Activated B cell treated with CpG ODN at 0.5 μM for 24 hours (primary cell): ENCODE results near the gene RTEL1. TPM values are rescaled to one million over a fixed set of nuclear protein-coding genes. Genes with fewer than 3 reads are reported as not detected.
"Not testable (repeated sequence)": the region's sequence is repeated elsewhere in the genome, so short reads cannot be mapped to it uniquely, and the experiment has no call there.

ENCODE experiments used
- ATAC-seq: fragments of 200-7000 bp; cut with Tn5 transposase; one replicate; pipeline ENCODE4 v1.10.0; 2021; ENCODE audit warnings: low read depth, mild to moderate bottlenecking, moderate library complexity
- CTCF ChIA-PET: fragments of 350-600 bp; sonication (Branson Sonifier 250); formaldehyde crosslinking; loops from one replicate; lab custom pipeline; 2021; ENCODE audit warnings: antibody characterized with exemption; lab: Charles Lee
- POLR2A ChIA-PET: fragments of 350-600 bp; sonication (Branson Sonifier 250); formaldehyde crosslinking; loops from one replicate; lab custom pipeline; 2021; ENCODE audit warnings: antibody characterized with exemption; lab: Charles Lee
- DNase-seq: peaks from one replicate; pipeline ENCODE4 v3.0.0; 2022
- H3K27ac Mint-ChIP-seq: one replicate; pipeline ENCODE4 v1.8.0; 2020; ENCODE audit warnings: mixed read lengths
- H3K27me3 Mint-ChIP-seq: one replicate; pipeline ENCODE4 v1.8.0; 2021; ENCODE audit warnings: mixed read lengths
- H3K36me3 Mint-ChIP-seq: one replicate; pipeline ENCODE4 v1.8.0; 2021; ENCODE audit warnings: low read depth, mixed read lengths
- H3K4me1 Mint-ChIP-seq: one replicate; pipeline ENCODE4 v1.8.0; 2021; ENCODE audit warnings: mixed read lengths
- H3K4me3 Mint-ChIP-seq: one replicate; pipeline ENCODE4 v1.8.0; 2020; ENCODE audit warnings: mild to moderate bottlenecking, mixed read lengths
- H3K9me3 Mint-ChIP-seq: one replicate; pipeline ENCODE4 v1.8.0; 2020; ENCODE audit warnings: mixed read lengths
- CTCF ChIP-seq: fragments of 200-600 bp; IDR thresholded peaks from one replicate; pipeline ENCODE4 v1.8.0; 2022; ENCODE audit warnings: antibody characterized with exemption, mild to moderate bottlenecking
- intact Hi-C: fragments of 100-400 bp; cut with micrococcal nuclease; formaldehyde crosslinking; loops from one replicate; pipeline ENCODE4 v1.15.1; 2024
- total RNA-seq: library from RNA; stranded (reverse); gene quantifications from 2 replicates; pipeline ENCODE4 v1.2.3, GENCODE V29; 2022

RTEL1 gene
- total RNA-seq, 1 donor from 2014 or later, result 33.8 TPM

- Mint-ChIP-seq H3K9me3 (no peaks in the 10 kb centered on the region), H3K36me3 (peaks cover 14% of the 10 kb centered on the region), H3K27ac (peak overlapping the region; percentile 93), H3K27me3 (no peaks in the 10 kb centered on the region), H3K4me3 (peak overlapping the region; percentile 91), H3K4me1 (peaks cover 48% of the 10 kb centered on the region)
- POLR2A ChIA-PET, result interaction anchor here (0.6 to 4.6 kb wide), 17 partner anchors 8 to 448 kb away, joined by 3 to 161 read pairs (median 6); partner anchors contain the start of genes HELZ2, PPDPF, PTK6 and RTEL1
- TF ChIP-seq CTCF, result no peak
- CTCF ChIA-PET, result interaction anchor here (1.1 to 1.9 kb wide), 2 partner anchors 14 to 90 kb away, joined by 3 to 16 read pairs; no protein-coding TSS in a partner anchor
- DNase-seq, result no peak
- intact Hi-C loops, result loop anchor here (1.0 to 10.0 kb wide), 8 partner anchors 8 to 437 kb away; partner anchors contain the start of genes ABHD16B, LIME1, RTEL1 and SLC2A4RG
- no peak for ATAC-seq
These were observed 30.3 kb upstream of the RTEL1 start for GRCh38 chr20:63627751-63628245.

- Mint-ChIP-seq H3K4me1 (peaks cover 50% of the 10 kb centered on the region), H3K36me3 (peaks cover 13% of the 10 kb centered on the region), H3K9me3 (no peaks in the 10 kb centered on the region), H3K27me3 (no peaks in the 10 kb centered on the region), H3K4me3 (peak overlapping the region; percentile 91), H3K27ac (peak overlapping the region; percentile 93)
- DNase-seq (peak; percentile 27), ATAC-seq (no peak)
- TF ChIP-seq CTCF, result no peak
- POLR2A ChIA-PET, result interaction anchor here (0.6 to 4.6 kb wide), 7 partner anchors 11 to 448 kb away, joined by 3 to 161 read pairs (median 8); partner anchors contain the start of genes RTEL1 and TPD52L2
- CTCF ChIA-PET, result interaction anchor here (0.8 to 1.9 kb wide), 2 partner anchors 13 kb away, joined by 3 to 16 read pairs; no protein-coding TSS in a partner anchor
- intact Hi-C loops, result loop anchor here (5.0 to 10.0 kb wide), 4 partner anchors 61 to 436 kb away; partner anchors contain the start of genes ABHD16B, LIME1, SLC2A4RG and TCEA2
These were observed 29.7 kb upstream of the RTEL1 start for GRCh38 chr20:63628246-63628975.

- intact Hi-C loops, H3K27me3 Mint-ChIP-seq, DNase-seq, H3K9me3 Mint-ChIP-seq, ATAC-seq: not testable (repeated sequence)
- Mint-ChIP-seq H3K36me3 (peaks cover 13% of the 10 kb centered on the region), H3K4me3 (peak overlapping the region; percentile 62), H3K27ac (peak overlapping the region; percentile 84), H3K4me1 (peaks cover 69% of the 10 kb centered on the region)
- ChIA-PET POLR2A (interaction anchor here (0.6 to 4.6 kb wide), 7 partner anchors 9 to 110 kb away, joined by 3 to 68 read pairs (median 6); partner anchors contain the start of genes HELZ2, PPDPF and PTK6), CTCF (interaction anchor here (1.2 kb wide), 1 partner anchor 11 kb away, joined by 6 read pairs; no protein-coding TSS in a partner anchor)
These were observed 27.2 kb upstream of the RTEL1 start for GRCh38 chr20:63630956-63631355.

GRCh38 chr20:63631426-63631825 is 26.7 kb upstream of the RTEL1 start:
- POLR2A ChIA-PET, result interaction anchor here (0.7 to 4.6 kb wide), 6 partner anchors 8 to 111 kb away, joined by 3 to 68 read pairs (median 8); partner anchors contain the start of genes HELZ2, PPDPF and PTK6
- peak overlapping the region; percentile 62 for H3K4me3 Mint-ChIP-seq
- ATAC-seq, result not testable (repeated sequence)

GRCh38 chr20:63633732-63634131 is 24.4 kb upstream of the RTEL1 start:
- Mint-ChIP-seq H3K9me3 (no peaks in the 10 kb centered on the region), H3K36me3 (peaks cover 6% of the 10 kb centered on the region), H3K4me1 (peaks cover 82% of the 10 kb centered on the region), H3K27ac (peak overlapping the region; percentile 84), H3K4me3 (no peak overlapping the region), H3K27me3 (no peaks in the 10 kb centered on the region)
- no peak for TF ChIP-seq CTCF
- DNase-seq (no peak), ATAC-seq (no peak)
- ChIA-PET CTCF (interaction anchor here (0.6 kb wide), 1 partner anchor 405 kb away, joined by 3 read pairs; no protein-coding TSS in a partner anchor), POLR2A (no interaction called here)
- intact Hi-C loops, result no loop called here

More at GRCh38 chr20:63631426-63631825, 26.7 kb upstream of the RTEL1 start:
- CTCF ChIA-PET, result interaction anchor here (1.2 to 1.8 kb wide), 2 partner anchors 10 to 11 kb away, joined by 6 to 10 read pairs; no protein-coding TSS in a partner anchor
- peaks cover 70% of the 10 kb centered on the region for H3K4me1 Mint-ChIP-seq
- intact Hi-C loops, H3K9me3 Mint-ChIP-seq, DNase-seq, H3K27me3 Mint-ChIP-seq: not testable (repeated sequence)
- H3K36me3 Mint-ChIP-seq, result peaks cover 13% of the 10 kb centered on the region
- peak overlapping the region; percentile 84 for H3K27ac Mint-ChIP-seq
